Measurements from ENCODE around the gene SENP5.
A peak's percentile ranks its signal among the peaks of the same experiment; 100 is the strongest.

SENP5 gene

GRCh38 chr3:196902296-196902695 lies 34.6 kb downstream of the SENP5 start:
- no peak overlapping the region for H3K27ac ChIP-seq
- peaks cover 44% of the 10 kb centered on the region for H3K36me3 ChIP-seq (replicated peaks)
- in situ Hi-C loops (cut with HindIII; ENCODE audit: low pct_ligation_motif_present, low sequenced_read_pairs): no loop called here
- DNase-seq: no peak
- no peaks in the 10 kb centered on the region for H3K27me3 ChIP-seq (replicated peaks)
- H3K4me3 ChIP-seq (ENCODE audit: low read depth, low read length): no peak overlapping the region
- no peak for TF ChIP-seq CTCF (IDR thresholded peaks at IDR 0.05; ENCODE audit: low read depth, low read length, missing control alignments)

- no peak for TF ChIP-seq CTCF (IDR thresholded peaks at IDR 0.05; ENCODE audit: low read depth, low read length, missing control alignments)
- DNase-seq: no peak
- H3K4me3 ChIP-seq (ENCODE audit: low read depth, low read length): no peak overlapping the region
- H3K27me3 ChIP-seq (replicated peaks): no peaks in the 10 kb centered on the region
- peaks cover 44% of the 10 kb centered on the region for H3K36me3 ChIP-seq (replicated peaks)
- in situ Hi-C loops (cut with HindIII; ENCODE audit: low pct_ligation_motif_present, low sequenced_read_pairs): no loop called here
- no peak overlapping the region for H3K27ac ChIP-seq
Measured at GRCh38 chr3:196903740-196904139, 36.0 kb downstream of the SENP5 start.

- in situ Hi-C loops (cut with HindIII; ENCODE audit: low pct_ligation_motif_present, low sequenced_read_pairs): no loop called here
- no peak overlapping the region for H3K4me3 ChIP-seq (ENCODE audit: low read depth, low read length)
- TF ChIP-seq CTCF (IDR thresholded peaks at IDR 0.05; ENCODE audit: low read depth, low read length, missing control alignments): peak; percentile 4
- H3K27me3 ChIP-seq (replicated peaks): no peaks in the 10 kb centered on the region
- peaks cover 13% of the 10 kb centered on the region for H3K36me3 ChIP-seq (replicated peaks)
- no peak for DNase-seq
- H3K27ac ChIP-seq: no peak overlapping the region
Measured at GRCh38 chr3:196914866-196915265, 47.1 kb downstream of the SENP5 start.

- TF ChIP-seq CTCF (IDR thresholded peaks at IDR 0.05; ENCODE audit: low read depth, low read length, missing control alignments): no peak
- no peak for DNase-seq
- Histone ChIP-seq H3K36me3 (replicated peaks) (peaks cover 13% of the 10 kb centered on the region), H3K27ac (no peak overlapping the region), H3K4me3 (ENCODE audit: low read depth, low read length) (no peak overlapping the region), H3K27me3 (replicated peaks) (no peaks in the 10 kb centered on the region)
- in situ Hi-C loops (cut with HindIII; ENCODE audit: low pct_ligation_motif_present, low sequenced_read_pairs): no loop called here
Measured at GRCh38 chr3:196915375-196915774, 47.7 kb downstream of the SENP5 start.

GRCh38 chr3:196916221-196916620 lies 48.5 kb downstream of the SENP5 start:
- H3K4me3 ChIP-seq (ENCODE audit: low read depth, low read length): no peak overlapping the region
- H3K36me3 ChIP-seq (replicated peaks): peaks cover 13% of the 10 kb centered on the region
- no peaks in the 10 kb centered on the region for H3K27me3 ChIP-seq (replicated peaks)
- no peak for TF ChIP-seq CTCF (IDR thresholded peaks at IDR 0.05; ENCODE audit: low read depth, low read length, missing control alignments)
- in situ Hi-C loops (cut with HindIII; ENCODE audit: low pct_ligation_motif_present, low sequenced_read_pairs): no loop called here
- no peak for DNase-seq
- no peak overlapping the region for H3K27ac ChIP-seq

GRCh38 chr3:196916995-196917394 lies 49.3 kb downstream of the SENP5 start:
- Histone ChIP-seq H3K27me3 (replicated peaks) (no peaks in the 10 kb centered on the region), H3K36me3 (replicated peaks) (peaks cover 13% of the 10 kb centered on the region), H3K27ac (no peak overlapping the region), H3K4me3 (ENCODE audit: low read depth, low read length) (no peak overlapping the region)
- in situ Hi-C loops (cut with HindIII; ENCODE audit: low pct_ligation_motif_present, low sequenced_read_pairs): no loop called here
- TF ChIP-seq CTCF (IDR thresholded peaks at IDR 0.05; ENCODE audit: low read depth, low read length, missing control alignments): no peak
- DNase-seq: no peak

Data from brain microvascular endothelial cell (primary cell).